Breast epithelium (tissue), 3 donors: ENCODE data around the gene SPG7.

Experiments used
- CTCF ChIP-seq, 3 donors: fragments of 450-650 bp; IDR thresholded peaks; one replicate each; pipeline ENCODE4 v1.5.1; 2016 to 2017; ENCODE audit warnings: antibody characterized with exemption in 3 of 3, mild to moderate bottlenecking in 3 of 3, moderate library complexity in 3 of 3
- POLR2AphosphoS5 ChIP-seq, 3 donors: sonication (generic); formaldehyde crosslinking; IDR thresholded peaks; one replicate each; pipeline ENCODE4 v1.6.1; 2017; ENCODE audit warnings: antibody characterized with exemption in 3 of 3

GRCh38 chr16:89562939-89563338, 54.7 kb downstream of the SPG7 start:
- no peak for TF ChIP-seq CTCF (IDR thresholded peaks at IDR 0.05)
- no peak for TF ChIP-seq POLR2AphosphoS5 (IDR thresholded peaks at IDR 0.05)
